CD4-positive, alpha-beta T cell treated with Interleukin-1 beta for 1 hour (primary cell): ENCODE data around the gene SERTAD4.
"Not testable (repeated sequence)": the region's sequence is repeated elsewhere in the genome, so short reads cannot be mapped to it uniquely, and the experiment has no call there.

Source experiments
- DNase-seq, 2 donors: peaks; one replicate each; pipeline ENCODE4 v3.0.0-alpha.2; 2020 to 2022

Gene SERTAD4

GRCh38 chr1:210232511-210233215 is at the start of gene SERTAD4:
SERTAD4 (plus strand) TSS chr1:210232796; CDS start chr1:210237961, 5,165 bp downstream.
- DNase-seq, result no peak

GRCh38 chr1:210185063-210185462 is 47.5 kb upstream of the SERTAD4 start:
- DNase-seq, result no peak

- DNase-seq, result not testable (repeated sequence)
These were observed 44.6 kb upstream of the SERTAD4 start for GRCh38 chr1:210187849-210188606.

GRCh38 chr1:210189426-210189825 is 43.2 kb upstream of the SERTAD4 start:
- DNase-seq, result no peak

GRCh38 chr1:210195635-210196160 is 36.9 kb upstream of the SERTAD4 start:
- DNase-seq, result no peak

- not testable (repeated sequence) for DNase-seq
These were observed 36.3 kb upstream of the SERTAD4 start for GRCh38 chr1:210196266-210196665.

- DNase-seq, result no peak
These were observed 33.8 kb upstream of the SERTAD4 start for GRCh38 chr1:210198840-210199239.

- no peak for DNase-seq
These were observed 32.4 kb upstream of the SERTAD4 start for GRCh38 chr1:210200124-210200736.

- DNase-seq, result no peak
These were observed 30.9 kb upstream of the SERTAD4 start for GRCh38 chr1:210201681-210202080.

- no peak for DNase-seq
These were observed 24.8 kb upstream of the SERTAD4 start for GRCh38 chr1:210207597-210208450.

GRCh38 chr1:210213335-210213734 is 19.3 kb upstream of the SERTAD4 start:
- DNase-seq, result no peak

GRCh38 chr1:210214573-210215409 is 17.8 kb upstream of the SERTAD4 start:
- DNase-seq, result no peak

- DNase-seq, result no peak
These were observed 15.1 kb upstream of the SERTAD4 start for GRCh38 chr1:210217482-210217881.

- DNase-seq, result no peak
These were observed 14.5 kb upstream of the SERTAD4 start for GRCh38 chr1:210218047-210218446.

- DNase-seq, result no peak
These were observed 10.1 kb upstream of the SERTAD4 start for GRCh38 chr1:210222340-210223006.

- no peak for DNase-seq
These were observed 9.2 kb upstream of the SERTAD4 start for GRCh38 chr1:210223226-210223904.

GRCh38 chr1:210228158-210228557 is 4.4 kb upstream of the SERTAD4 start:
- no peak for DNase-seq

GRCh38 chr1:210230149-210230695 is 2.4 kb upstream of the SERTAD4 start:
- no peak for DNase-seq

- no peak for DNase-seq
These were observed 618 bp upstream of the SERTAD4 start for GRCh38 chr1:210231846-210232510.

- DNase-seq, result no peak
These were observed 559 bp downstream of the SERTAD4 start for GRCh38 chr1:210233216-210233494.
